ENCODE measurements around the gene RAI14. TPM values are rescaled to one million over a fixed set of nuclear protein-coding genes. Genes with fewer than 3 reads are reported as not detected.

RAI14 gene
- total RNA-seq, 1 experiment from 2014 or later = 23.6 TPM

- no peaks in the 10 kb centered on the region for H3K27me3 ChIP-seq (replicated peaks; ENCODE audit: insufficient read depth, low read depth, low read length, poor library complexity)
- ChIA-PET CTCF (no interaction called here), POLR2A (ENCODE audit: low non-redundant PET) (no interaction called here)
- no peak for DNase-seq (ENCODE audit: low spot score)
- no peaks in the 10 kb centered on the region for H3K36me3 ChIP-seq (ENCODE audit: insufficient read depth, low read length, poor library complexity, severe bottlenecking)
- BruUV-seq (replicated peaks) = no TSS peak
- intact Hi-C loops (cut with micrococcal nuclease; ENCODE audit: unreplicated experiment) = no loop called here
- H3K4me1 ChIP-seq (ENCODE audit: insufficient read depth, low read length, poor library complexity, severe bottlenecking) = no peaks in the 10 kb centered on the region
- TF ChIP-seq CTCF (conservative IDR thresholded peaks at IDR 0.05; ENCODE audit: low read depth, low read length) = no peak
- TF ChIP-seq EZH2 (IDR thresholded peaks at IDR 0.05; ENCODE audit: borderline replicate concordance, low read depth, low read length, poor library complexity, severe bottlenecking) = no peak
- H3K27ac ChIP-seq (ENCODE audit: low read depth, low read length, poor library complexity, severe bottlenecking) = no peak overlapping the region
- H3K9me3 ChIP-seq (ENCODE audit: low read depth, low read length, poor library complexity, severe bottlenecking) = no peaks in the 10 kb centered on the region
- H3K4me3 ChIP-seq (ENCODE audit: low read depth, low read length, poor library complexity, severe bottlenecking) = no peak overlapping the region
These were observed 41.9 kb downstream of the RAI14 start for GRCh38 chr5:34698109-34698419.

GRCh38 chr5:34698754-34699153 lies 42.6 kb downstream of the RAI14 start:
- TF ChIP-seq CTCF (conservative IDR thresholded peaks at IDR 0.05; ENCODE audit: low read depth, low read length) (no peak), EZH2 (IDR thresholded peaks at IDR 0.05; ENCODE audit: borderline replicate concordance, low read depth, low read length, poor library complexity, severe bottlenecking) (no peak)
- Histone ChIP-seq H3K27ac (ENCODE audit: low read depth, low read length, poor library complexity, severe bottlenecking) (no peak overlapping the region), H3K9me3 (ENCODE audit: low read depth, low read length, poor library complexity, severe bottlenecking) (no peaks in the 10 kb centered on the region), H3K4me1 (ENCODE audit: insufficient read depth, low read length, poor library complexity, severe bottlenecking) (no peaks in the 10 kb centered on the region), H3K4me3 (ENCODE audit: low read depth, low read length, poor library complexity, severe bottlenecking) (no peak overlapping the region), H3K36me3 (ENCODE audit: insufficient read depth, low read length, poor library complexity, severe bottlenecking) (no peaks in the 10 kb centered on the region), H3K27me3 (replicated peaks; ENCODE audit: insufficient read depth, low read depth, low read length, poor library complexity) (no peaks in the 10 kb centered on the region)
- ChIA-PET CTCF (no interaction called here), POLR2A (ENCODE audit: low non-redundant PET) (no interaction called here)
- DNase-seq (ENCODE audit: low spot score) = no peak
- no TSS peak for BruUV-seq (replicated peaks)
- intact Hi-C loops (cut with micrococcal nuclease; ENCODE audit: unreplicated experiment) = no loop called here

GRCh38 chr5:34699155-34700077 lies 43.3 kb downstream of the RAI14 start:
- TF ChIP-seq EZH2 (IDR thresholded peaks at IDR 0.05; ENCODE audit: borderline replicate concordance, low read depth, low read length, poor library complexity, severe bottlenecking) (no peak), CTCF (conservative IDR thresholded peaks at IDR 0.05; ENCODE audit: low read depth, low read length) (no peak)
- no peak overlapping the region for H3K27ac ChIP-seq (ENCODE audit: low read depth, low read length, poor library complexity, severe bottlenecking)
- H3K9me3 ChIP-seq (ENCODE audit: low read depth, low read length, poor library complexity, severe bottlenecking) = no peaks in the 10 kb centered on the region
- no TSS peak for BruUV-seq (replicated peaks)
- no peak overlapping the region for H3K4me3 ChIP-seq (ENCODE audit: low read depth, low read length, poor library complexity, severe bottlenecking)
- no peak for DNase-seq (ENCODE audit: low spot score)
- H3K27me3 ChIP-seq (replicated peaks; ENCODE audit: insufficient read depth, low read depth, low read length, poor library complexity) = no peaks in the 10 kb centered on the region
- intact Hi-C loops (cut with micrococcal nuclease; ENCODE audit: unreplicated experiment) = no loop called here
- H3K36me3 ChIP-seq (ENCODE audit: insufficient read depth, low read length, poor library complexity, severe bottlenecking) = no peaks in the 10 kb centered on the region
- no peaks in the 10 kb centered on the region for H3K4me1 ChIP-seq (ENCODE audit: insufficient read depth, low read length, poor library complexity, severe bottlenecking)
- ChIA-PET CTCF (no interaction called here), POLR2A (ENCODE audit: low non-redundant PET) (no interaction called here)

Measured in A673 (cell line).